ENCODE measurements around the gene TCFL5.
A peak's percentile ranks its signal among the peaks of the same experiment; 100 is the strongest.
"Not testable (repeated sequence)": the region's sequence is repeated elsewhere in the genome, so short reads cannot be mapped to it uniquely, and the experiment has no call there.

The TCFL5 gene

GRCh38 chr20:62848917-62849316, 12.7 kb downstream of the TCFL5 start:
- H3K4me1 Mint-ChIP-seq (ENCODE audit: low read depth); H3K27ac Mint-ChIP-seq; H3K4me3 Mint-ChIP-seq; intact Hi-C loops (cut with micrococcal nuclease); H3K27me3 Mint-ChIP-seq; H3K9me3 Mint-ChIP-seq: not testable (repeated sequence)
- peaks cover 57% of the 10 kb centered on the region for H3K36me3 Mint-ChIP-seq (ENCODE audit: low read depth)

GRCh38 chr20:62846166-62846890, 15.3 kb downstream of the TCFL5 start:
- no peak overlapping the region for H3K27ac Mint-ChIP-seq
- peaks cover 36% of the 10 kb centered on the region for H3K36me3 Mint-ChIP-seq (ENCODE audit: low read depth)
- H3K4me1 Mint-ChIP-seq (ENCODE audit: low read depth): peaks cover 6% of the 10 kb centered on the region
- no peaks in the 10 kb centered on the region for H3K27me3 Mint-ChIP-seq
- intact Hi-C loops (cut with micrococcal nuclease): no loop called here
- no peaks in the 10 kb centered on the region for H3K9me3 Mint-ChIP-seq
- no peak overlapping the region for H3K4me3 Mint-ChIP-seq

GRCh38 chr20:62845416-62846160, 16.0 kb downstream of the TCFL5 start:
- Mint-ChIP-seq H3K9me3 (no peaks in the 10 kb centered on the region), H3K4me1 (ENCODE audit: low read depth) (peaks cover 6% of the 10 kb centered on the region), H3K4me3 (no peak overlapping the region), H3K27ac (no peak overlapping the region), H3K27me3 (no peaks in the 10 kb centered on the region), H3K36me3 (ENCODE audit: low read depth) (peaks cover 31% of the 10 kb centered on the region)
- intact Hi-C loops (cut with micrococcal nuclease): no loop called here

- Mint-ChIP-seq H3K9me3 (no peaks in the 10 kb centered on the region), H3K4me3 (no peak overlapping the region), H3K27me3 (no peaks in the 10 kb centered on the region), H3K27ac (no peak overlapping the region), H3K4me1 (ENCODE audit: low read depth) (peaks cover 6% of the 10 kb centered on the region), H3K36me3 (ENCODE audit: low read depth) (peaks cover 25% of the 10 kb centered on the region)
- intact Hi-C loops (cut with micrococcal nuclease): no loop called here
Observed at GRCh38 chr20:62844182-62844581, 17.4 kb downstream of the TCFL5 start.

GRCh38 chr20:62843656-62844055, 18.0 kb downstream of the TCFL5 start:
- peaks cover 7% of the 10 kb centered on the region for H3K4me1 Mint-ChIP-seq (ENCODE audit: low read depth)
- intact Hi-C loops (cut with micrococcal nuclease): no loop called here
- H3K4me3 Mint-ChIP-seq: no peak overlapping the region
- H3K36me3 Mint-ChIP-seq (ENCODE audit: low read depth): peaks cover 25% of the 10 kb centered on the region
- H3K27me3 Mint-ChIP-seq: no peaks in the 10 kb centered on the region
- no peak overlapping the region for H3K27ac Mint-ChIP-seq
- no peaks in the 10 kb centered on the region for H3K9me3 Mint-ChIP-seq

GRCh38 chr20:62841705-62842212, 19.9 kb downstream of the TCFL5 start:
- Mint-ChIP-seq H3K4me3 (no peak overlapping the region), H3K4me1 (ENCODE audit: low read depth) (peaks cover 23% of the 10 kb centered on the region), H3K36me3 (ENCODE audit: low read depth) (peaks cover 19% of the 10 kb centered on the region), H3K27ac (no peak overlapping the region), H3K27me3 (no peaks in the 10 kb centered on the region), H3K9me3 (no peaks in the 10 kb centered on the region)
- intact Hi-C loops (cut with micrococcal nuclease): no loop called here

- Mint-ChIP-seq H3K27me3 (no peaks in the 10 kb centered on the region), H3K4me3 (no peak overlapping the region), H3K9me3 (no peaks in the 10 kb centered on the region), H3K4me1 (ENCODE audit: low read depth) (peaks cover 18% of the 10 kb centered on the region), H3K36me3 (ENCODE audit: low read depth) (peaks cover 8% of the 10 kb centered on the region), H3K27ac (no peak overlapping the region)
- intact Hi-C loops (cut with micrococcal nuclease): no loop called here
Observed at GRCh38 chr20:62840244-62841197, 21.1 kb downstream of the TCFL5 start.

GRCh38 chr20:62839816-62840215, 21.8 kb downstream of the TCFL5 start:
- no peaks in the 10 kb centered on the region for H3K27me3 Mint-ChIP-seq
- peaks cover 18% of the 10 kb centered on the region for H3K4me1 Mint-ChIP-seq (ENCODE audit: low read depth)
- peaks cover under 1% of the 10 kb centered on the region for H3K36me3 Mint-ChIP-seq (ENCODE audit: low read depth)
- no peak overlapping the region for H3K27ac Mint-ChIP-seq
- no peaks in the 10 kb centered on the region for H3K9me3 Mint-ChIP-seq
- H3K4me3 Mint-ChIP-seq: no peak overlapping the region
- intact Hi-C loops (cut with micrococcal nuclease): no loop called here

GRCh38 chr20:62839261-62839660, 22.4 kb downstream of the TCFL5 start:
- H3K9me3 Mint-ChIP-seq: no peaks in the 10 kb centered on the region
- no peak overlapping the region for H3K4me3 Mint-ChIP-seq
- no peak overlapping the region for H3K27ac Mint-ChIP-seq
- peaks cover 18% of the 10 kb centered on the region for H3K4me1 Mint-ChIP-seq (ENCODE audit: low read depth)
- H3K36me3 Mint-ChIP-seq (ENCODE audit: low read depth): no peaks in the 10 kb centered on the region
- H3K27me3 Mint-ChIP-seq: no peaks in the 10 kb centered on the region
- intact Hi-C loops (cut with micrococcal nuclease): no loop called here

GRCh38 chr20:62838128-62838891, 23.3 kb downstream of the TCFL5 start:
- H3K4me1 Mint-ChIP-seq (ENCODE audit: low read depth): peaks cover 22% of the 10 kb centered on the region
- H3K36me3 Mint-ChIP-seq (ENCODE audit: low read depth): no peaks in the 10 kb centered on the region
- H3K9me3 Mint-ChIP-seq: no peaks in the 10 kb centered on the region
- peak overlapping the region; percentile 62 for H3K27ac Mint-ChIP-seq
- H3K27me3 Mint-ChIP-seq: no peaks in the 10 kb centered on the region
- intact Hi-C loops (cut with micrococcal nuclease): no loop called here
- no peak overlapping the region for H3K4me3 Mint-ChIP-seq

GRCh38 chr20:62837790-62838127, 23.9 kb downstream of the TCFL5 start:
- H3K4me3 Mint-ChIP-seq: no peak overlapping the region
- H3K36me3 Mint-ChIP-seq (ENCODE audit: low read depth): no peaks in the 10 kb centered on the region
- H3K4me1 Mint-ChIP-seq (ENCODE audit: low read depth): peaks cover 27% of the 10 kb centered on the region
- intact Hi-C loops (cut with micrococcal nuclease): no loop called here
- H3K27ac Mint-ChIP-seq: peak overlapping the region; percentile 62
- H3K9me3 Mint-ChIP-seq: no peaks in the 10 kb centered on the region
- H3K27me3 Mint-ChIP-seq: no peaks in the 10 kb centered on the region

GRCh38 chr20:62836967-62837490, 24.6 kb downstream of the TCFL5 start:
- Mint-ChIP-seq H3K9me3 (no peaks in the 10 kb centered on the region), H3K4me1 (ENCODE audit: low read depth) (peaks cover 34% of the 10 kb centered on the region), H3K27me3 (no peaks in the 10 kb centered on the region), H3K36me3 (ENCODE audit: low read depth) (no peaks in the 10 kb centered on the region), H3K4me3 (no peak overlapping the region), H3K27ac (peak overlapping the region; percentile 62)
- intact Hi-C loops (cut with micrococcal nuclease): no loop called here
